Fibroblast of peridontal ligament (primary cell): ENCODE results near the gene DNMBP.
"Not testable (repeated sequence)": the region's sequence is repeated elsewhere in the genome, so short reads cannot be mapped to it uniquely, and the experiment has no call there.

Experiments
- DNase-seq: peaks from one replicate; pipeline ENCODE4 v3.0.0-alpha.2; 2010; ENCODE audit errors: extremely low read depth

Gene DNMBP

GRCh38 chr10:99946051-99946450 is 63.7 kb downstream of the DNMBP start:
- DNase-seq: not testable (repeated sequence)

GRCh38 chr10:99945263-99945662 is 64.5 kb downstream of the DNMBP start:
- peak; percentile 88 for DNase-seq

GRCh38 chr10:99944860-99945259 is 64.9 kb downstream of the DNMBP start:
- no peak for DNase-seq

GRCh38 chr10:99943908-99944307 is 65.8 kb downstream of the DNMBP start:
- no peak for DNase-seq

- peak; percentile 43 for DNase-seq
Measured at GRCh38 chr10:99941942-99942820, 67.6 kb downstream of the DNMBP start.

- DNase-seq: no peak
Measured at GRCh38 chr10:99938563-99938962, 71.2 kb downstream of the DNMBP start.

GRCh38 chr10:99937630-99938029 is 72.1 kb downstream of the DNMBP start:
- DNase-seq: no peak

GRCh38 chr10:99932203-99932957 is 77.4 kb downstream of the DNMBP start:
- DNase-seq: not testable (repeated sequence)

- DNase-seq: no peak
Measured at GRCh38 chr10:99930731-99931550, 78.8 kb downstream of the DNMBP start.

- no peak for DNase-seq
Measured at GRCh38 chr10:99929360-99929759, 80.4 kb downstream of the DNMBP start.

- DNase-seq: peak; percentile 30
Measured at GRCh38 chr10:99927721-99928280, 81.9 kb downstream of the DNMBP start.

- DNase-seq: peak; percentile 37
Measured at GRCh38 chr10:99926925-99927720, 82.6 kb downstream of the DNMBP start.

- DNase-seq: no peak
Measured at GRCh38 chr10:99924451-99925255, 85.1 kb downstream of the DNMBP start.

GRCh38 chr10:99921948-99922347 is 87.8 kb downstream of the DNMBP start:
- no peak for DNase-seq

- no peak for DNase-seq
Measured at GRCh38 chr10:99920901-99921300, 88.8 kb downstream of the DNMBP start.

- DNase-seq: no peak
Measured at GRCh38 chr10:99920486-99920885, 89.3 kb downstream of the DNMBP start.

GRCh38 chr10:99917963-99918825 is 91.6 kb downstream of the DNMBP start:
- DNase-seq: peak; percentile 67

GRCh38 chr10:99916776-99917175 is 93.0 kb downstream of the DNMBP start:
- DNase-seq: no peak

- no peak for DNase-seq
Measured at GRCh38 chr10:99915414-99915813, 94.3 kb downstream of the DNMBP start.
